HG03196 (cell line): ENCODE results near the gene SPTB.
"Not testable (repeated sequence)": the region's sequence is repeated elsewhere in the genome, so short reads cannot be mapped to it uniquely, and the experiment has no call there.

Experiments
- ATAC-seq: cut with Tn5 transposase; IDR thresholded peaks from one replicate; pipeline ENCODE4 v1.9.1; 2021; ENCODE audit not compliant: unreplicated experiment

SPTB gene

DNA sequence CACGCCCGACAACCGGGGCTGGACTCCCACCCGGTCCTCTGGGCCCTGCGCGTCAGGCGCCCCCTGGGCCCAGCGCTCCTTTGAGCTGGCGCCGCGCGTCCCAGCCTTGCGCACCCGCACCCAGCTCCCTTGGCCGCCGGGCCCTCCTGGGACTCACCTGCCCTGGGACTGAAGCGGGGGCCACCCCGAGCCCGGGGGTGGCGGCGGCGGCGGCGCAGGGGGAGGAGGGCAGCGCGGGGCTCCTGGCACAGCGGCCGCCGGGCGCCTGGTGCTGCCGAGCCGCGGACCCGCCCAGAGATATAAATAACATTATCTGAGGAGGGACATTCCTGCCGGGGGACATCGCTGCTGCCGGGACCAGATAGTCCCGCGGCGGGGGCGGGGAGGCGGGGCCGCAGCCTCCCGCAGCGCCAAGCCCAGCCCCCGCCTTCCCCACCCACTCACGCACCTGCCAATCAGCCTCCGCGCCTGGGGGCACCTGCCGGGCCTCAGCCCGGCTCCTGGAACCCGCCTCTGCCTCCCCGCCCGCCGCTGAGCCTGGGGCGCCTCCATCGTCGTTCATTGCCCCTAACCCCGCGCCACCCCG, at the start of gene SPTB:
TSS of gene SPTB (minus strand) at position 273 of the 586 bp plus-strand sequence. CDS start 56,813 bp downstream, outside the sequence.
- ATAC-seq: no peak

DNA sequence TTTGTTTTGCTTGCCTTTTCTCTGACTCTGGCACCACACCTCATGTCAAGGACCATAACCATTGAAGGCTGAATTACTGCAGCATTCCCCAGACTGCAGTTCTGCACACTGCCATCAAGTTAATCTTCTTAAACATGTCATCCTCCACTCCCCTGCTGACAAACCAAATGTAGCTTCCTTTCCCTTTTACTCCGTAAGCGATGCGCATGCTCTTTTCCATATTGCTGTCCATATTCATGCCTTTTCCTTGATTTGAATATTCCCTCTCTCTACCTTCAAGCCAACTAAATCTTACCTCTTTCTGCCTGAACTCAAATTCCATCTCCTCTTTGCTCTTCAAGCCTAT, 49.3 kb upstream of the SPTB start:
- no peak for ATAC-seq

DNA sequence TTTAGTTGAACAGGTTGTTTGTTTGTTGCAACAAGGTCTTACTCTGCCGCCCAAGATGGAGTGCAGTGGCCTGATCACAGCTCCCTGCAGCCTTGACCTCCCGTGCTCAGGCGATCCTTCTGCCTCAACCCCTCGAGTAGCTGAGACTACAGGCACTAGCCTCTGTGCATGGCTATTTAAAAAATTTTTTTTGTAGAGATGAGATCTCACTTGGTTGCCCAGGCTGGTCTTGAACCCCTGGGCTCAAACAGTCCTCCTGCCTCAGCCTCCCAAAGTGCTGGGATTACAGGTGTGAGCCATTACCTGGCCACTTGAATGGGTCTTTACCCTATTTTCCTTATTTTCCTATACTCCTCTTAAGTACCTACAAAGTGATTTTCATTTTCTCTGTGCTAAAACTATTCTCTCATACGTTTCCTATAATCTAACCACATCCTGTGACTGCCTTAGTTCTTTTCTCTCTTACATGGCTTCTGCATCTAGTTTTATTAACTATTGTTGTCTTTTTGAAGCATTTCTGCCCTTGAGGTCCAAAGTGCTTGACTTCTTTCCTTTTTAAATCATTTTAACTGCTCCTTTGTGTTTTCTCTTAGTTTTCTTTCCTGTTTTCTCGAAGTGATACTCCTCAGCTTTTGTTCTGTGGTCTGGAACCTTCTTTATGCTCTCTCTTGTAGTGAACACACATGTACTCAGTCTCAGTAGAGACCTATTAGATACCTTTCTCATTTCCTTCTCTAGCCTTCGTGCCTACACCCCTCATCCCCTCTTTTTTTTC, 48.7 kb upstream of the SPTB start:
- no peak for ATAC-seq

DNA sequence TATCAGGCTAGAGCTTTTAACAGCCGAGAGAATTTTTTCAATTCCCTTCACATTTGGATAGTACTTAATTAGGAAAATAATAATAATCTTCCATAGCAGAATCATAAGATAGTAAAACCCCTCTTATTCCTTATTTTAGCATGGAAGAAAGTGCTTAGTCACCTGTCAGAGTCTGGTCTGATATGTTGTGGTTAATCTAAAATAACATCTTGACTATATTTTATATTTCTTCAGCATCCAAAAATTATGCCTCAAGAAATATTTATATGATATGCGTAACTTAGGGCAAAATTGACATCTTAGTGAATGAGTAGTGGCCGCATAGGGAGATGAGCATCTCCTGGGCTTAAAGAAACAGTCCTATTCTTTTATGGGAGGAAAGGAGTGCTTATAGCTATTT, 47.3 kb upstream of the SPTB start:
- no peak for ATAC-seq

DNA sequence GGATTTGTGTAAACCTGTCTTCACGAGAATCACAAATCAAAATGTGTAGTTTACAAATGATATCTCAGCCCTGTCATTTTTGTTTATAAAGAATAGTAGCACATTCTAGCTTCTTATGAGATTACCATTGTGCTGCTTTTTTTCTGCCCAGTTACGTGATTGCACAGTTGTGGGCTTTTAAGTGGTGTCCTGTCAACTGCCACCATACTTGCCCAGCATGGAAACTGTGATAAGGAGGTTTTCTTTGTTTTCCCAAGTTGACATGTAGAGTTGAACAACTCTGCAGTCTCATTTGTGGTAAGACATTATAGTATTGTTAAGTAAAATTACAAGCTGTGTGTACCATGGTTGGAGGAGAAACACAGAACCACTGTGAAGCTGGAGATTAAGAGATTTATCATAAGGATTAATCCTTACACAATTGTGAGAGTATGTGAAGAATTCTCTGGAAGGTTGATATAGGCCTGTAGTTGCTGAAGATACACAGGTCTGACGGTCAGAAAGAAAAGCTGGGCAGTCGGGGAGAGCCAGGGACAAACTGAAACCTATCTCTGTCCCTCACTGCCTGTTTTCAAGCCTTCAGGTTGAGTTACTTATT, 46.8 kb upstream of the SPTB start:
- no peak for ATAC-seq

DNA sequence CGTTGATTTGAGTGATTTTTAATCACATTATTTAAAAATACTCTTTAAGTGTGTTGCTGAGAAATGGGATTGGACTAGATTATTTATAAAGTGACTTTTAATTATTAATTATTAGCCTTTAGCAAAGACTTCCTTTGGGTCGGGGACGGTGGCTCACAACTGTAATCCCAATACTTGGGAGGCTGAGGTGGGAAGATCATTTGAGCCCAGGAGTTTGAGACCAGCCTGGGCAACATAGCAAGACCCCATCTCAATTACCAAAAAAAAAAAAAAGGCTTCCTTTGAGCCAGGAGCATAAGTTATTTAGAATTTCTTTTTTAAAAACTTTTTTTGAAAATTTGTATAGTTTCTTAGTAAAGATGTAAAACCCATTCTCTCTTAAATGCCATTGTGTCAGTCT, 43.3 kb upstream of the SPTB start:
- no peak for ATAC-seq

DNA sequence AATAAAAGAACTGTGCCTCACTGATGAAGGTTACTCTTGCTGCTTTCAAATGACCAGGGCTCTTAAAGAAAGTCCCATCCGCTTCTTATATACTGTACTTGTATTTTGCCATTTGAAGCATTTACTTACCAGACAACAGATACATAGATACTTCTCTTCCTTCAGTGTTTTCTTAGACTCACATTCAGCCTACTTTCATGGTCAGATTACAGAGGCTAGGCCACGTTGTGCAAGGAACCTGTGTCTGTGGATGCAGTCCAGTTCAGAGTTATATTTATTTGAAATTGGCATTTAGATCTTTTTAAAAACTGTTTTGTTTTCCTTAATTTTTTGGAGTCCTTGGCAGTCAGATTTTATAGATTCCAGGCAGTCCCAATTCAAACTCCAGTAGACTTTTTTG, 40.8 kb upstream of the SPTB start:
- no peak for ATAC-seq

DNA sequence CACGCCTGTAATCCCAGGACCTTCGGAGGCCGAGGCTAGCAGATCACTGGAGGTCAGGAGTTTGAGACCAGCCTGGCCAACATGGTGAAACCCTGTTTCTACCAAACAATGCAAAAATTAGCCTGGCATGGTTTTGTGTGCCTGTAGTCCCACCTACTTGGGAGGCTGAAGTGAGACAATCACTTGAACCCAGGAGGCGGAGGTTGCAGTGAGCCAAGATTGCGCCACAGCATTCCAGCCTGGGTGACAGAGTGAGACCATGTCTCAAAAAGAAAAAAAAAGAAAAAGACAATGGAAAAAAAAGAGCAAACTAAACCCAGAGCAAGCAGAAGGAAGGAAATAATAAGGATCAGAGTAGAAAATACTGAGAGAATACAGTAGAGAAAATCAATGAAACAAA, 39.9 kb upstream of the SPTB start:
- no peak for ATAC-seq

DNA sequence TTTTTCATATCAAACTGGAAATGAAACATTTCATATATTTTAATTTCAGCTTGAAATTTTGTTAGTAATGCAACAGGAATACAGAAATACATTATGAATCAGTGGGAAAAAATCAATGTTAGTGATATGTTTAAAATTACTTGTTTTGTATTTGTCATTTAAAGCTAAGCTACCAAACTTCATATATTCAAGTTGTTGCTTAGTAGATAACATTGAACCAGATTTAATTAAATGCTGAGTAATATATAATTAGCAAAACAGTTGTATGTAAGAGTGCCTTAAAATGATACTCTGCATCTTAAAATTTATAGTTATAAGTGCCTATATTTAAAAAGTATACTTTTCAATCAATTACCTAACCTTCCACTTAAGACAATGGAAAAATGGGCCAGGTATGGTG, 39.5 kb upstream of the SPTB start:
- no peak for ATAC-seq

DNA sequence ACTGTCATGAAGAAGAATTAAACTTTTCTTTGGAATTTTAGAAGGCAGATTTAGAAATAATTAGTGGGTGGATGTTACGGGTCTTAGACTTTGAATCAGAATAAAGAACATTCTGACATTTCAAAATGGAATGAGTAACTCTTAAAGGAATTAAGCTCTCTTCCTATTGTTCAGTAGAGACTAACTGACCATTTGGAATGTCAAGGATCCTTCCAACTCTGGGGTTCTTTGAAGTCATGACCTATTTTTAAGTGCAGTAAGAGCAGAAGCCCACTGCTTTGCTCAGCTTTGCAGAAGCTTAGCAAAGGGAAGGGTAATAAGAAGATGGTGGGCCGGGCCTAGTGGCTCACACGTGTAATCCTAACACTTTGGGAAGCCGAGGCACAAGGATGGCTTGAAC, 38.5 kb upstream of the SPTB start:
- no peak for ATAC-seq

DNA sequence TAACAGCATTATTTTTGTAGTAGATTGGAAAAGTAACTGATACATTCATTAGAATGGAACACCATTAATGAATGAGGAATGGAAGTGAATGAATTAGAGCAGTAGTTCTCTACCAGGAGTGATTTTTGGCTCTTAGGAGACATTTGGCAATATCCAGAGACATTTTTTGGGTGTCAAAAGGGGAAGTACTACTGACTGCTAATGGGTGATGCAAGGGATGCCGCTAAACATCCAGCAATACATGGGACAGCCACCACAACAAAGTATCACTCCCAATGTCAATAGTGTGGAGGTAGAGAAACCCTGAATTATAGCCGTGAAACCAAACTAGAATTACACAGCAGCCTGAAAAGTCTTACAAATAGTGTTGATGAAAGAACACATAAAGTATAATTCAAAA, 36.1 kb upstream of the SPTB start:
- no peak for ATAC-seq

DNA sequence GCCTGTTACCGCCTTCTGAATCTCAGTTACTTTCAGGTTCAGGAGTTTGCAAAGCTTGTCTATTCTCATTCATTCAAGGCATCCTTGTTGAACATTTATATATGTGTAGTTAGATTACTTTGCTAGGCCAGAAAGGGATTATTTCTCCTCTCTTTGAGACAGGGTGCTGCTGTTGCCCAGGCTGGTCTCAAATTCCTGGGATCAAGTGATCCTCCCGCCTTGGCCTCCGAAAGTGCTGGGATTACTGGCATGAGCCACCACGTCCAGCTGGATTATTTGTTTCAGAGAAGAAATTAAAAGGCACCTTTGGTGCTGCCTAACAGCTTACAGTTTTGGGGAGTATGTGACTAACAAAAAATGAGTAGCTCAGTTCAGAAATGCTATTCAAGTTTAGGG, 35.3 kb upstream of the SPTB start:
- no peak for ATAC-seq

DNA sequence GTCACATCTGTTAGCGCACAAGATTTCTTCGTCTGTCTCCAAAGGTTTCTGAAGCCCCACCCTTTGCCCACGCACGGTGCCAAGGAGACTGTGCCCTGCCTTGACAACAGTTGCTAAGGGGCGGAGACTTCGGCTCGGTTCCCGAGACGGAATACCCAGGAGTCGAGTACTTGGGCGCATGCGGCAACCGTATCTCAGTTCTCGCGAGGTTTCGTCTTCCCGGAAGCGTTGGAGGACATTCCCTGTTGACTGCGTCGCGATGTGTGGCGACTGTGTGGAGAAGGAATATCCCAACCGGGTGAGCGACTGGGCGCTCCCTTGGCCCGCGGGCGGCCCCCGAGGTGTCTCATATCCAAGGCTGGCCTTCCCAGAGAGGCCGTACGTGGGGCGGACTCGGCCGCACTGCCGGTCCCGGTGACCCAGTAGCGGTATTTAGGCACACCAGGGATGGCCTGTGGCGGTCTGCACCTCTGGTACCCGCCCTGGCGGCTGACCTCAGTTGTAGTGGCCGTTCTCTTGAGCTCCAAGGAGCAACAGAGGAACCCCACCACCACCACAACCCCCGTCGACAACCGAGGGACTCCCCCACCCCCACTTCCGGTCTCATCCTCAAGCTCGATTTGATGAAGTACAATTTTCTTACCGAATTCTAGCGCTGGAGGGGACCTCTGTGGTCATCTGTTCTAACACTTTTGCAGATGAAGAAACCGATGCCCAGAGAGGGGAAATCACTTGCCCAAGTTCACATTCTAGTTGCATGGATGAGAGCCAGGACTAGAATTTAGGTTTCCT, 34.7 kb upstream of the SPTB start, which contains the start of gene CHURC1:
TSS of gene CHURC1 (plus strand) at position 219 of the 792 bp plus-strand sequence. CDS start at position 260, 41 bp downstream.
- peak; percentile 97 for ATAC-seq

DNA sequence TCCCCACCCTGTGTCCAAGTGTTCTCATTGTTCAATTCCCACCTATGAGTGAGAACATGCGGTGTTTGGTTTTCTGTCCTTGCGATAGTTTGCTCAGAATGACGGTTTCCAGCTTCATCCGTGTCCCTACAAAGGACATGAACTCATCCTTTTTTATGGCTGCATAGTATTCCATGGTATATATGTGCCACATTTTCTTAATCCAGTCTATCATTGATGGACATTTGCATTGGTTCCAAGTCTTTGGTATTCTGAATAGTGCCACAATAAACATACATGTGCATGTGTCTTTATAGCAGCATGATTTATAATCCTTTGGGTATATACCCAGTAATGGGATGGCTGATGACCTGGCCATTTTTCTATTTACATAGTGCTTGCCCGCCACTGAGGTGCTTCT, 33.8 kb upstream of the SPTB start:
- not testable (repeated sequence) for ATAC-seq

DNA sequence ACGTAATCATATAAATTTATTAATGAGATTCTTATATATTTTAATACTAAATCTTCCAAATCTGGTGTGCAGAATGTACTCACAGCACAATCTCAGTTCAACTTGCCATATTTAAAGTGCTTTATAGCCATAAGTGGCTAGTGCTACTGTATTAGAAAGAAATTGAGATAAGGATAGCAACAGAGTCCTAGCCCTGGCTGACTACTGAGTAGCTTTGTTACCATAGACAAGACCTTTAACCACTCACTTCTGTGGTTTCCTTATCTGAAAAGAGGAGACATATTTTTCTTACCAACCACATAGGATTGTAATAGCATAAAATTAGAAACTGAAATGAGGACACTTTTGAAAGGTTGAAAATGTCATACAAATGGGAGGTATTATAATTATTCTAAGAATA, 32.6 kb upstream of the SPTB start:
- ATAC-seq: no peak

DNA sequence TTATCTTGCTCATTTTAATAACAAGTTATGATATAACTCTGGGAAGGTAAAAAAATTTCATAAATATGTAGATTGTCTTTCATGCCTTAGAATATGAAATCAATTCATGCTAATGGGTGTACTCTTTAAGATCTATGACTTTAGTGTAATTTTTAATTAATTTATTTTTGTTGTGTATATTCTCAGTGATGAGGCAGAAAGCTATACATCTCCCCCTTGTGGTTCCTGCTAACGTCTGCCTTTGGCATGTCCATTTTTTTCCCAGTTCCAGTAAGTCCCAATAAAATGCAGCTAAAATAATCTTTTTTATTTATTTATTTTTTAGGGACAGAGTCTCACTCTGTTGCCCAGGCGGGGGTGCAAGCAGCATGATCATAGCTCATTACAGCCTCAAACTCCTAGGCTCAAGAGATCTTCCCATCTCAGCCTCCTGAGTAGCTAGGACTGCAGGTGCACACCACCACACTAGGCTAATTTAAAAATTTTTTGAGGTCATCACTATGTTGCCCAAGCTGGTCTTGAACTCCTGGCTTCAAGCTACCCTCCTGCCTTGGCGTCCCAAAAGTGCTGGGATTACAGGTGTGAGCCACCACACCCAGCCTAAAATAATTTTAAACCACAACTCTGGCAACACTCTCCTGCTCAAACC, 31.3 kb upstream of the SPTB start:
- ATAC-seq: no peak

DNA sequence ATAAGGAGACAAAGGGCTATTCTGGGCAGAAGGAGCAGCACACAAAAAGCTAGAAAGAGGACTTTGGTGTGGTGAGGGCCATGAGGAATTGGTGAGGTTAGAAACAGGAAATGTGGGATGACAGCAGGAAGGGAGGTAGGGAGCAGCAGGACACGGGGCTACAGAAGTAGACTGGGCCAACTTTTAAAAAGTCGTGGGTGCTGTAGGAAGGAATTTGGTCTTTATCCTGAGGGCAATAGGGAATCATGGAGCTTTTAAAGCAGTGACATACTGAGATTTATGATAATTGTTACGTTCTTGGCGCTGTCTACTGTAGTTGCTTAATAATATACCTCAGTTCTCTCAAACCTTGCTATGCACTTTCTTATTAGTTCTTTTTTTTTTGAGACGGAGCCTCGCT, 26.3 kb upstream of the SPTB start:
- no peak for ATAC-seq

DNA sequence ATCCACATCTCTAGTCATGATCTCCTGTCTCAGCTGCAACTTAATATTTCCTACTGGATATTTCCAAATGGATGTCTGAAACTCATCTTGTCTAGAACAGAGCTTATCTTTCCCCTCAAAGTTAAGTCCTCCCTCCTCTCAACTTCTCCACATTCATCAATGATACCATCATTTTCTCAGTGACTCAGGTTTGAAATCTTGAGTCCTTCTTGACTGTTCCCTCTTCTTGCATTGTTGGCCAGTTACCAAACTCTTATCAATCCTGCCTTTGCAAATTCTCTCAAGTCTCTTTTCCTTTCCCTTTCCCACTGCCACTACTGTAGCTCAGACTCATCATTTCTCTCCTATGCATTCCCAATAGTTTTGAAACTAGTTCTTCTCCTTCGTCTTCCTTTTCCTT, 20.3 kb upstream of the SPTB start:
- ATAC-seq: no peak

DNA sequence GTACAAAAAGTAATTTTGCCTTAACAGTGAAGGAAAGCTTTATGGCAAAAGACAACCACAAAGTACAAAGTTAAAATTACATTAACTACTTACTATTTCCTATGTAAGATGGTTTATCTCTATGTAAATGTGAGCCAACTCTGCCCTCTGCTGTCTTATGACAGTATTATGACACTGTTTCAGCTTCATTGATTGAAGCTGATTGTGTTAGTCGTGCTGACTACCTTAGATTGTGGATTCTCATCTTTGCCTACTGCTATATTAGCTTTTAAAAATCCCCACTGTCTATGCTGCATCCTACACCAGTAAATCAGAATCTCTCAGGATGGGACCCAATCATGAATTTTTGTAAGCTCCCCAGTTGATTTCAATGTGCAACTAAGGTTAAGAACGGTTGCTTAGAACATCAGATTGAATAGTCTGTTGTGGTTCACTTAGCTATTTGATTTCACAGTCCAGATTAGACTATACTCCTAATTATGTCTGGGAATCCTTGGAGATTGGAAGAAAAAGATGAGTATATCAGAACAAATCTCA, 12.2 kb upstream of the SPTB start:
- ATAC-seq: no peak

DNA sequence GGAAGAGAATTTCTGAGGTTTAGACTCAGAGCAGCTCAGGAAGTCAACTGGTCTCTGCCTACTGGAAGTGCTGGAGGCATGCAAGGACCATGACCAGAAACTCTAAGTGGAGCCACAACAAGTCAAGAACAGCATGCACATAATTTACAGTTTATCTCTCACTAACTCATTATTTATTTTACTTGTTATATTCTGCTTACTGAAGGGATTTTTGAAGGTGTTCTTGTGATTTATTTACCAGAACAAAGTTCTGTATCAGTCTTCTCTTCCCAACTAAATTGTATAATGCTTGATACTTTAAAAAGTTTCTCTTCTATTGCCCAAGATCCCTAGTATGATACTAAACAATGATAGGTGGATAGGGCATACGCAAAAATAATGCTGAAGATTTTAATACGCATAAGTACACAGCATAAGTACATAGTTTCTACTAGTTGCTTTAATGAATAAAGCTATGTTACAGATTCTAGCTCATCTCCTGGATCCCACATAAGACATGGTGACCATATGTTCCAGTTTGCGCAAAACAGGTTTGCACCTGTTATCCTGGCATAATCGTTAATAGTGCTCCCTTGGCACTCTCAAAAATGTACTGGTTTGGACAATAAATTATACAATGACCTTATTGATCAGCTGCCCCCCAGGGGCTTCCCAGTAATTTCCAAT, 11.6 kb upstream of the SPTB start:
- no peak for ATAC-seq
